Measurements from ENCODE around the gene ZNF521.
A peak's percentile ranks its signal among the peaks of the same experiment; 100 is the strongest.

Gene ZNF521

GRCh38 chr18:25351777-25352628 lies at the start of gene ZNF521:
ZNF521 (minus strand) TSS chr18:25352166; CDS start chr18:25350946, 1,220 bp downstream.
- H3K27ac ChIP-seq = no peak within 1 kb of the TSS
- peaks cover 100% of the 10 kb centered on the region for H3K27me3 ChIP-seq
- H3K9me3 ChIP-seq = no peaks in the 10 kb centered on the region
- H3K4me1 ChIP-seq (ENCODE audit: control insufficient read depth in 1 of 2, insufficient read depth in 1 of 2, low read depth in 1 of 2, low read length in 1 of 2) = peaks cover 21 to 27% of the 10 kb centered on the region in 2 experiments
- no peaks in the 10 kb centered on the region for H3K36me3 ChIP-seq
- peak within 1 kb of the TSS; percentile 17 to 54 for H3K4me3 ChIP-seq (ENCODE audit: low read depth in 1 of 2, low read length in 1 of 2)
- TF ChIP-seq CTCF (IDR thresholded peaks at IDR 0.05) = no peak

GRCh38 chr18:25399554-25399953 lies 47.6 kb upstream of the ZNF521 start:
- Histone ChIP-seq H3K9me3 (no peaks in the 10 kb centered on the region), H3K27ac (no peak overlapping the region), H3K4me3 (ENCODE audit: low read depth in 1 of 2, low read length in 1 of 2) (no peak overlapping the region), H3K27me3 (no peaks in the 10 kb centered on the region), H3K36me3 (no peaks in the 10 kb centered on the region), H3K4me1 (ENCODE audit: control insufficient read depth in 1 of 2, insufficient read depth in 1 of 2, low read depth in 1 of 2, low read length in 1 of 2) (no peaks in the 10 kb centered on the region)
- no peak for TF ChIP-seq CTCF (IDR thresholded peaks at IDR 0.05)

GRCh38 chr18:25392192-25392591 lies 40.2 kb upstream of the ZNF521 start:
- TF ChIP-seq CTCF (IDR thresholded peaks at IDR 0.05) = no peak
- Histone ChIP-seq H3K4me3 (ENCODE audit: low read depth in 1 of 2, low read length in 1 of 2) (no peak overlapping the region), H3K4me1 (ENCODE audit: control insufficient read depth in 1 of 2, insufficient read depth in 1 of 2, low read depth in 1 of 2, low read length in 1 of 2) (no peaks in the 10 kb centered on the region), H3K36me3 (no peaks in the 10 kb centered on the region), H3K27ac (no peak overlapping the region), H3K27me3 (no peaks in the 10 kb centered on the region), H3K9me3 (no peaks in the 10 kb centered on the region)

- Histone ChIP-seq H3K36me3 (no peaks in the 10 kb centered on the region), H3K27ac (no peak overlapping the region), H3K9me3 (no peaks in the 10 kb centered on the region), H3K27me3 (peaks cover 10% of the 10 kb centered on the region), H3K4me1 (ENCODE audit: control insufficient read depth in 1 of 2, insufficient read depth in 1 of 2, low read depth in 1 of 2, low read length in 1 of 2) (no peaks in the 10 kb centered on the region), H3K4me3 (ENCODE audit: low read depth in 1 of 2, low read length in 1 of 2) (no peak overlapping the region)
- no peak for TF ChIP-seq CTCF (IDR thresholded peaks at IDR 0.05)
These were observed 21.6 kb upstream of the ZNF521 start for GRCh38 chr18:25373432-25374179.

- no peak for TF ChIP-seq CTCF (IDR thresholded peaks at IDR 0.05)
- no peaks in the 10 kb centered on the region for H3K36me3 ChIP-seq
- no peak overlapping the region for H3K27ac ChIP-seq
These were observed 18.4 kb upstream of the ZNF521 start for GRCh38 chr18:25370391-25370790.

More at GRCh38 chr18:25370391-25370790, 18.4 kb upstream of the ZNF521 start:
- Histone ChIP-seq H3K4me3 (ENCODE audit: low read depth in 1 of 2, low read length in 1 of 2) (no peak overlapping the region), H3K9me3 (no peaks in the 10 kb centered on the region), H3K4me1 (ENCODE audit: control insufficient read depth in 1 of 2, insufficient read depth in 1 of 2, low read depth in 1 of 2, low read length in 1 of 2) (no peaks in the 10 kb centered on the region), H3K27me3 (peaks cover 10% of the 10 kb centered on the region)

All from neutrophil (primary cell).